K562 (cell line): Measurements from ENCODE around the gene DLG4. TPM values are rescaled to one million over a fixed set of nuclear protein-coding genes. Genes with fewer than 3 reads are reported as not detected.

Experiments used
- ATAC-seq: fragments of 200-7000 bp; cut with Tn5 transposase; 3 replicates; pipeline ENCODE4 v1.9.1; 2020; ENCODE audit warnings: moderate library complexity
- BruUV-seq: library from RNA; stranded (reverse); fragments of 400-500 nt; replicated peaks from 2 replicates; lab custom pipeline; 2021; lab: Mats Ljungman, UMichigan
- CTCF ChIA-PET: fragments of 300-600 bp; formaldehyde crosslinking; extraction: SDS; loops from one replicate; lab custom pipeline; 2021; ENCODE audit warnings: low intra/inter-chr PET ratio; lab: Yijun Ruan, JAX
- POLR2A ChIA-PET: fragments of 300-600, 350-650 bp; sonication (Branson Sonifier 250); formaldehyde crosslinking; extraction: SDS; loops from one replicate; lab custom pipeline; 2021; ENCODE audit warnings: antibody characterized with exemption, inconsistent platforms; lab: Yijun Ruan, JAX
- DNase-seq, 4 experiments: peaks; one replicate each; pipeline versions ENCODE4 v3.0.0 to v3.0.0-alpha.2; 2011 to 2018; ENCODE audit warnings: low spot score in 3 of 4, mixed read lengths in 3 of 4; ENCODE audit errors: extremely low read depth in 1 of 4
- FAIRE-seq: peaks from 2 replicates; lab custom pipeline; 2011; peaks lifted over from hg19 to GRCh38; lab: Jason Lieb, UNC
- H2AFZ ChIP-seq: 2 replicates; pipeline ENCODE4 v1.6.0; 2011; ENCODE audit warnings: low read depth, low read length, control low read depth, inconsistent platforms
- H3K27ac ChIP-seq: fragments of 200-600 bp; 3 replicates; pipeline ENCODE4 v1.8.0; 2011; ENCODE audit warnings: low read depth, mild to moderate bottlenecking, control low read depth, inconsistent platforms, low read length, moderate library complexity, mixed read lengths; ENCODE audit errors: extremely low read depth
- H3K27me3 ChIP-seq, 2 experiments: fragments of 300-600 bp in 1 of 2; 2 replicates in 1 of 2; 3 replicates in 1 of 2; pipeline versions ENCODE4 v1.6.0 to v1.8.0; 2011; ENCODE audit warnings: inconsistent platforms in 2 of 2, low read length in 2 of 2, mild to moderate bottlenecking in 1 of 2, mixed read lengths in 1 of 2, moderate library complexity in 1 of 2; ENCODE audit not compliant: control insufficient read depth in 2 of 2, insufficient read depth in 2 of 2
- H3K36me3 ChIP-seq: fragments of 300-600 bp; 3 replicates; pipeline ENCODE4 v1.8.0; 2011; ENCODE audit warnings: mild to moderate bottlenecking, low read length, inconsistent platforms; ENCODE audit not compliant: control insufficient read depth, insufficient read depth
- H3K4me1 ChIP-seq, 2 experiments: fragments of 200-600 bp in 1 of 2; replicated peaks in 1 of 2; 2 replicates in 1 of 2; 3 replicates in 1 of 2; pipeline versions ENCODE4 v1.5.1 to v1.8.0; 2011; ENCODE audit warnings: inconsistent platforms in 2 of 2, low read length in 2 of 2, mild to moderate bottlenecking in 1 of 2, mixed read lengths in 1 of 2, moderate library complexity in 1 of 2; ENCODE audit not compliant: control insufficient read depth in 2 of 2, insufficient read depth in 2 of 2
- H3K4me2 ChIP-seq: 2 replicates; pipeline ENCODE4 v1.6.1; 2011; ENCODE audit warnings: low read length, control low read depth, inconsistent platforms, mixed read lengths; ENCODE audit not compliant: insufficient read depth
- H3K4me3 ChIP-seq: fragments of 200-600 bp; sonication (generic), shearing (Covaris generic); 2 replicates; pipeline ENCODE4 v1.5.1; 2016; ENCODE audit warnings: control low read depth, inconsistent platforms
- H3K79me2 ChIP-seq: fragments of 200-600 bp; 3 replicates; pipeline ENCODE4 v1.8.0; 2011; ENCODE audit warnings: low read length, inconsistent platforms; ENCODE audit not compliant: control insufficient read depth, insufficient read depth
- H3K9ac ChIP-seq, 2 experiments: 2 replicates each; pipeline versions ENCODE4 v1.6.0 to v1.6.1; 2011; ENCODE audit warnings: low read depth in 2 of 2, low read length in 2 of 2, control low read depth in 1 of 2, inconsistent platforms in 1 of 2, mild to moderate bottlenecking in 1 of 2, mixed read lengths in 1 of 2; ENCODE audit not compliant: insufficient read depth in 1 of 2
- H3K9me1 ChIP-seq: one replicate; pipeline ENCODE4 v1.6.0; 2011; ENCODE audit warnings: inconsistent platforms, mild to moderate bottlenecking, low read length, moderate library complexity; ENCODE audit not compliant: control insufficient read depth, insufficient read depth
- H3K9me3 ChIP-seq: replicated peaks from 2 replicates; pipeline ENCODE4 v1.5.1; 2011; ENCODE audit warnings: low read depth, low read length, inconsistent platforms; ENCODE audit not compliant: control insufficient read depth, insufficient read depth
- H4K20me1 ChIP-seq: replicated peaks from 2 replicates; pipeline ENCODE4 v1.6.1; 2011; ENCODE audit warnings: low read length, inconsistent platforms, mixed read lengths; ENCODE audit not compliant: control insufficient read depth, insufficient read depth
- CTCFL ChIP-seq: IDR thresholded peaks from 2 replicates; pipeline ENCODE4 v1.6.1; 2011; ENCODE audit warnings: borderline replicate concordance, low read depth, mild to moderate bottlenecking, moderate library complexity, low read length; ENCODE audit not compliant: insufficient read depth, poor library complexity, severe bottlenecking
- EZH2 ChIP-seq: IDR thresholded peaks from 2 replicates; pipeline ENCODE4 v1.6.1; 2012; ENCODE audit warnings: low read depth, mild to moderate bottlenecking, inconsistent platforms, low read length, borderline replicate concordance
- HDAC1 ChIP-seq, 2 experiments: fragments of 450-650 bp; IDR thresholded peaks; 2 replicates each; pipeline ENCODE4 v1.6.1; 2016 to 2017; ENCODE audit warnings: inconsistent platforms in 1 of 2, mild to moderate bottlenecking in 1 of 2, moderate library complexity in 1 of 2
- KAT2B ChIP-seq: IDR thresholded peaks from one replicate; pipeline ENCODE4 v1.6.1; 2012; ENCODE audit warnings: low read depth, mild to moderate bottlenecking, control low read depth, inconsistent platforms, low read length, moderate library complexity
- KAT8 ChIP-seq: fragments of 450-650 bp; IDR thresholded peaks from 2 replicates; pipeline ENCODE4 v1.6.1; 2016; ENCODE audit warnings: low read depth, mild to moderate bottlenecking
- MBD1 ChIP-seq: fragments of 250-450 bp; sonication (Bioruptor Pico); IDR thresholded peaks from 2 replicates; pipeline ENCODE4 v1.8.0; 2022; ENCODE audit warnings: inconsistent platforms
- NR1H2 ChIP-seq: sonication (generic); formaldehyde crosslinking; IDR thresholded peaks from 2 replicates; pipeline ENCODE4 v1.4.0; 2020; ENCODE audit warnings: mild to moderate bottlenecking, missing genetic modification reagents
- RBM22 ChIP-seq: fragments of 200-400 bp; formaldehyde crosslinking; IDR thresholded peaks from 2 replicates; pipeline ENCODE4 v1.6.1; 2018; ENCODE audit warnings: low read length, low read depth; ENCODE audit not compliant: poor library complexity, severe bottlenecking
- TCF7L2 ChIP-seq: fragments of 150-350 bp; IDR thresholded peaks from 2 replicates; pipeline ENCODE4 v1.6.1; 2016; ENCODE audit warnings: low read depth, mild to moderate bottlenecking, low read length, moderate library complexity
- WGBS: fragments of 100-300 bp; shearing (Covaris generic); methylation state at CpG from one replicate; pipeline ENCODE4 v1.1.6; 2016; ENCODE audit warnings: low coverage, mixed read lengths; ENCODE audit not compliant: insufficient coverage; ENCODE audit errors: missing lambda C conversion rate; 5-methylcytosine and 5-hydroxymethylcytosine counted together
- in situ Hi-C: fragments of 300-500 bp; cut with MboI; formaldehyde crosslinking; loops from 4 replicates; pipeline ENCODE4 v1.15.0; 2018; ENCODE audit warnings: inconsistent platforms, mixed read lengths
- intact Hi-C: fragments of 100-400 bp; cut with micrococcal nuclease; formaldehyde crosslinking; loops from 2 replicates; pipeline ENCODE4 v1.14.2; 2022
- polyA plus RNA-seq, 8 experiments: library from polyadenylated mRNA; depleted of rRNA in 4 of 8; stranded (reverse) in 5 of 8; unstranded in 3 of 8; fragments of >200 nt; fragmentation: Nextera tagmentation in 2 of 8; fragmentation: Illumina TruSeq in 1 of 8; extraction: Ambion mirVana in 2 of 8; extraction: Trizol in 1 of 8; gene quantifications; 2 replicates each; pipeline versions ENCODE4 v1.2.1 to v1.2.3, GENCODE V29; 2011 to 2014; ENCODE audit warnings: inconsistent platforms in 1 of 8, missing spikeins in 1 of 8
- total RNA-seq, 7 experiments: library from RNA; depleted of rRNA in 6 of 7; stranded (reverse); fragments of >200 nt in 6 of 7; fragmentation: Illumina TruSeq in 2 of 7; extraction: Trizol in 2 of 7; gene quantifications; 2 replicates each; pipeline versions ENCODE4 v1.2.1 to v1.2.3, GENCODE V29; 2011 to 2021; ENCODE audit warnings: low replicate concordance in 1 of 7
- TF ChIP-seq, protein P1 (sequence below), 2 experiments: fragments of 450-650 bp; formaldehyde crosslinking in 1 of 2; IDR thresholded peaks; 2 replicates each; pipeline versions ENCODE4 v1.4.0 to v1.6.1; 2014 to 2020; ENCODE audit warnings: mild to moderate bottlenecking in 2 of 2, borderline replicate concordance in 1 of 2, low read depth in 1 of 2

Gene DLG4
- total and polyA plus RNA-seq, 9 of the 15 experiments (the other 6 are each of a cell fraction or from before 2014, with no cell fraction given) = 0.03 to 12.0 (median 4.1) TPM

GRCh38 chr17:7139400-7139799 is 80.2 kb downstream of the DLG4 start:
- peaks cover 16 to 54% of the 10 kb centered on the region in 2 experiments for H3K27me3 ChIP-seq
- ChIA-PET POLR2A (no interaction called here), CTCF (interaction anchor here (1.0 kb wide), 1 partner anchor 94 kb away, joined by 3 read pairs; no protein-coding TSS in a partner anchor)
- no peaks in the 10 kb centered on the region; the same call in 1 of the 2 replicates for H4K20me1 ChIP-seq
- WGBS = 0% methylated on average over 10 of the region's 10 CpGs
- H3K9me3 ChIP-seq = no peaks in the 10 kb centered on the region
- FAIRE-seq (no peak), DNase-seq (no peak), ATAC-seq (no peak)
- H3K4me1 ChIP-seq = no peaks in the 10 kb centered on the region; a peak in 1 of 5 replicates
- H3K27ac ChIP-seq = no peak overlapping the region
- H3K4me2 ChIP-seq = no peak overlapping the region
- no TSS peak for BruUV-seq
- no peaks in the 10 kb centered on the region for H3K79me2 ChIP-seq
- no peak overlapping the region for H3K9ac ChIP-seq
- no peak overlapping the region for H2AFZ ChIP-seq
- H3K9me1 ChIP-seq = no peaks in the 10 kb centered on the region
- no peaks in the 10 kb centered on the region for H3K36me3 ChIP-seq
- H3K4me3 ChIP-seq = no peak overlapping the region
- in situ Hi-C loops = no loop called here
- intact Hi-C loops = loop anchor here (10.0 kb wide), 1 partner anchor 225 kb away; no protein-coding TSS in a partner anchor
- TF ChIP-seq MBD1 (CRISPR knock-in tag) = no peak
- no peak for TF ChIP-seq RBM22
- no peak for TF ChIP-seq NR1H2 (CRISPR knock-in tag)
- TF ChIP-seq HDAC1 (IDR thresholded peaks at IDR 0.05) = no peak
- no peak for TF ChIP-seq EZH2
- TF ChIP-seq, protein P1, sequence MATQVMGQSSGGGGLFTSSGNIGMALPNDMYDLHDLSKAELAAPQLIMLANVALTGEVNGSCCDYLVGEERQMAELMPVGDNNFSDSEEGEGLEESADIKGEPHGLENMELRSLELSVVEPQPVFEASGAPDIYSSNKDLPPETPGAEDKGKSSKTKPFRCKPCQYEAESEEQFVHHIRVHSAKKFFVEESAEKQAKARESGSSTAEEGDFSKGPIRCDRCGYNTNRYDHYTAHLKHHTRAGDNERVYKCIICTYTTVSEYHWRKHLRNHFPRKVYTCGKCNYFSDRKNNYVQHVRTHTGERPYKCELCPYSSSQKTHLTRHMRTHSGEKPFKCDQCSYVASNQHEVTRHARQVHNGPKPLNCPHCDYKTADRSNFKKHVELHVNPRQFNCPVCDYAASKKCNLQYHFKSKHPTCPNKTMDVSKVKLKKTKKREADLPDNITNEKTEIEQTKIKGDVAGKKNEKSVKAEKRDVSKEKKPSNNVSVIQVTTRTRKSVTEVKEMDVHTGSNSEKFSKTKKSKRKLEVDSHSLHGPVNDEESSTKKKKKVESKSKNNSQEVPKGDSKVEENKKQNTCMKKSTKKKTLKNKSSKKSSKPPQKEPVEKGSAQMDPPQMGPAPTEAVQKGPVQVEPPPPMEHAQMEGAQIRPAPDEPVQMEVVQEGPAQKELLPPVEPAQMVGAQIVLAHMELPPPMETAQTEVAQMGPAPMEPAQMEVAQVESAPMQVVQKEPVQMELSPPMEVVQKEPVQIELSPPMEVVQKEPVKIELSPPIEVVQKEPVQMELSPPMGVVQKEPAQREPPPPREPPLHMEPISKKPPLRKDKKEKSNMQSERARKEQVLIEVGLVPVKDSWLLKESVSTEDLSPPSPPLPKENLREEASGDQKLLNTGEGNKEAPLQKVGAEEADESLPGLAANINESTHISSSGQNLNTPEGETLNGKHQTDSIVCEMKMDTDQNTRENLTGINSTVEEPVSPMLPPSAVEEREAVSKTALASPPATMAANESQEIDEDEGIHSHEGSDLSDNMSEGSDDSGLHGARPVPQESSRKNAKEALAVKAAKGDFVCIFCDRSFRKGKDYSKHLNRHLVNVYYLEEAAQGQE (IDR thresholded peaks at IDR 0.05; ENCODE audit: borderline replicate concordance) = no peak
- TF ChIP-seq, protein P1 (CRISPR knock-in tag; IDR thresholded peaks at IDR 0.05; ENCODE audit: low read depth) = no peak
- no peak for TF ChIP-seq CTCFL
- no peak for TF ChIP-seq KAT8
- TF ChIP-seq TCF7L2 = no peak
- no peak for TF ChIP-seq KAT2B
